Trophoblast cell (in vitro differentiated cells and primary cell): Measurements from ENCODE around the gene NT5C2. TPM values are rescaled to one million over a fixed set of nuclear protein-coding genes. Genes with fewer than 3 reads are reported as not detected.

Experiments
- DNase-seq, 2 donors: peaks; one replicate each; pipeline ENCODE4 v3.0.0-alpha.2; 2016
- H2AFZ ChIP-seq: 2 replicates; pipeline ENCODE4 v1.6.1; 2013; ENCODE audit warnings: low read length, moderate library complexity, mild to moderate bottlenecking; ENCODE audit not compliant: insufficient read depth, poor library complexity
- H2AK5ac ChIP-seq: 2 replicates; pipeline ENCODE4 v1.6.1; 2013; ENCODE audit warnings: mild to moderate bottlenecking, low read length
- H2BK120ac ChIP-seq: 2 replicates; pipeline ENCODE4 v1.6.1; 2013; ENCODE audit warnings: low read length, mild to moderate bottlenecking, moderate library complexity; ENCODE audit not compliant: insufficient read depth, poor library complexity
- H2BK12ac ChIP-seq: 2 replicates; pipeline ENCODE4 v1.6.1; 2013; ENCODE audit warnings: mild to moderate bottlenecking, low read length, moderate library complexity
- H2BK5ac ChIP-seq: 2 replicates; pipeline ENCODE4 v1.6.1; 2013; ENCODE audit warnings: low read length, low read depth, moderate library complexity, mild to moderate bottlenecking; ENCODE audit not compliant: poor library complexity
- H3K14ac ChIP-seq: 2 replicates; pipeline ENCODE4 v1.6.1; 2013; ENCODE audit warnings: mild to moderate bottlenecking, low read length
- H3K18ac ChIP-seq: 2 replicates; pipeline ENCODE4 v1.6.1; 2013; ENCODE audit warnings: mild to moderate bottlenecking, low read length
- H3K23ac ChIP-seq: 2 replicates; pipeline ENCODE4 v1.6.1; 2013; ENCODE audit warnings: low read length
- H3K27ac ChIP-seq: 2 replicates; pipeline ENCODE4 v1.5.1; 2013; ENCODE audit warnings: low read depth, mild to moderate bottlenecking, inconsistent platforms, low read length, moderate library complexity
- H3K27me3 ChIP-seq: 2 replicates; pipeline ENCODE4 v1.6.1; 2013; ENCODE audit warnings: inconsistent platforms, mild to moderate bottlenecking, low read length, moderate library complexity; ENCODE audit not compliant: insufficient read depth
- H3K36me3 ChIP-seq, 2 experiments: 1 replicate in 1 of 2; 2 replicates in 1 of 2; pipeline ENCODE4 v1.6.1; 2013; ENCODE audit warnings: low read length in 2 of 2, mild to moderate bottlenecking in 2 of 2, moderate library complexity in 1 of 2; ENCODE audit not compliant: insufficient read depth in 2 of 2, control insufficient read depth in 1 of 2
- H3K4ac ChIP-seq: 2 replicates; pipeline ENCODE4 v1.6.1; 2013; ENCODE audit warnings: low read depth, mild to moderate bottlenecking, low read length, moderate library complexity
- H3K4me1 ChIP-seq, 2 experiments: 1 replicate in 1 of 2; 2 replicates in 1 of 2; pipeline ENCODE4 v1.6.1; 2013; ENCODE audit warnings: low read length in 2 of 2, mild to moderate bottlenecking in 2 of 2, moderate library complexity in 1 of 2; ENCODE audit not compliant: insufficient read depth in 2 of 2, control insufficient read depth in 1 of 2
- H3K4me2 ChIP-seq: 2 replicates; pipeline ENCODE4 v1.6.1; 2013; ENCODE audit warnings: inconsistent platforms, mild to moderate bottlenecking, low read length, moderate library complexity
- H3K4me3 ChIP-seq: 2 replicates; pipeline ENCODE4 v1.5.1; 2013; ENCODE audit warnings: mild to moderate bottlenecking, low read depth, low read length, inconsistent platforms
- H3K79me1 ChIP-seq: one replicate; pipeline ENCODE4 v1.6.1; 2013; ENCODE audit warnings: low read length
- H3K79me2 ChIP-seq: 2 replicates; pipeline ENCODE4 v1.6.1; 2013; ENCODE audit warnings: low read length, mild to moderate bottlenecking; ENCODE audit not compliant: control insufficient read depth, insufficient read depth, poor library complexity
- H3K9ac ChIP-seq: 2 replicates; pipeline ENCODE4 v1.6.1; 2013; ENCODE audit warnings: mild to moderate bottlenecking, low read length
- H3K9me3 ChIP-seq: 2 replicates; pipeline ENCODE4 v1.6.1; 2013; ENCODE audit warnings: low read depth, mild to moderate bottlenecking, control low read depth, inconsistent platforms, low read length; ENCODE audit not compliant: insufficient read depth
- H4K12ac ChIP-seq: 2 replicates; pipeline ENCODE4 v1.6.1; 2013; ENCODE audit warnings: low read depth, mild to moderate bottlenecking, low read length, moderate library complexity
- H4K8ac ChIP-seq: 2 replicates; pipeline ENCODE4 v1.6.1; 2013; ENCODE audit warnings: low read depth, mild to moderate bottlenecking, low read length, moderate library complexity
- H4K91ac ChIP-seq: one replicate; pipeline ENCODE4 v1.6.1; 2013; ENCODE audit warnings: low read depth, mild to moderate bottlenecking, low read length, moderate library complexity
- WGBS: extraction: QIAGEN DNeasy Blood & Tissue Kit; methylation state at CpG from one replicate; pipeline ENCODE4 v1.1.7; 2013; ENCODE audit warnings: missing lambda C conversion rate; ENCODE audit not compliant: insufficient read length, insufficient coverage; ENCODE audit errors: extremely low coverage; 5-methylcytosine and 5-hydroxymethylcytosine counted together
- polyA plus RNA-seq: library from polyadenylated mRNA; stranded (reverse); fragments of 200-250 nt; gene quantifications from 2 replicates; pipeline ENCODE4 v1.2.3, GENCODE V29; 2013

Gene NT5C2
- 62.0 and 62.9 TPM in 2 replicates for polyA plus RNA-seq

DNA sequence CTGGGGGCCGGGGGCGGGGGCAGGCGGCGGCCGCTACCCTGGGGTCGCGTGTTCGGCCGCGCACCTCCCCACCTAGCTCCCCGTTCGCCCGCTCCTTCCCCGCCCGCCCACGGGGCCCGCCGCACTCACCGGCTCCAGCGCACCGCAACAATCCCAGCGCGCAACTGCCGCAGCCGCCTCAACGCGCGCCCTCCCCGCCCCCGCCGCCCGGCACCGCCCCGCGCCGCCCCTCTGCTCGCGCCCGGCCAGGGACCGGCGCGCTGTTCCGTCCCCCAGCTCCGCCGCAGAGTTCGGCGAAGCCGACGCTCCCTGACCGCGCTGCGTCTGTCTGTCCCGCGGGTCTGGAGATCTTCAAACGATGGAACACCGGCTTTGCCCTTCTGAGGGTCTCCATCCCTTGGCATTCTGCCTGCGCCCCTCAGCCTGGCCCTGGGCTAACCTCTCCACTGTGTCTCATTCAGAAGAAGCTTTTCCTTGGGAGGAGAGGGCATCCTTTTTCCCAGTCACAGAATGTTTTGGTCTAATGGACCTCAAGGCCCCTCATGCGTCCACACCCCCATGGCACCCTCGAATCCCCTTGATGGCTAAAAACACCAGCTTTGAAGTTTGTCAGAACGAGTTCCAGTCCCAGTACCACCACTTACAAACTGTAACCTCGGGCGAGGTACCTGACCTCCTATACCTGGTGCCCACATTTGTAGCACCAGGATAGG, at the start of gene NT5C2:
TSS of gene NT5C2 (minus strand) at position 166 of the 713 bp plus-strand sequence. CDS start 18,314 bp downstream, outside the sequence.
- Histone ChIP-seq H3K79me2 (peaks cover 20% of the 10 kb centered on the region), H2BK12ac (peak within 1 kb of the TSS; percentile 83), H2BK5ac (peak within 1 kb of the TSS; percentile 94), H3K4me3 (peak within 1 kb of the TSS; percentile 93), H3K4me2 (peak within 1 kb of the TSS; percentile 80), H3K36me3 (peaks cover 0 to 2% of the 10 kb centered on the region in 2 experiments), H4K12ac (peak within 1 kb of the TSS; percentile 83), H3K9ac (peak within 1 kb of the TSS; percentile 53), H2AFZ (peak within 1 kb of the TSS; percentile 93), H3K79me1 (peaks cover 15% of the 10 kb centered on the region), H3K4ac (peak within 1 kb of the TSS; percentile 87), H3K23ac (no peak within 1 kb of the TSS), H2AK5ac (peak within 1 kb of the TSS; percentile 90), H4K8ac (peak within 1 kb of the TSS; percentile 94), H3K4me1 (peaks cover 8 to 9% of the 10 kb centered on the region in 2 experiments), H3K27ac (peak within 1 kb of the TSS; percentile 79), H3K9me3 (no peaks in the 10 kb centered on the region), H3K14ac (peak within 1 kb of the TSS; percentile 97), H4K91ac (peak within 1 kb of the TSS; percentile 97), H2BK120ac (peak within 1 kb of the TSS; percentile 97), H3K27me3 (no peaks in the 10 kb centered on the region), H3K18ac (peak within 1 kb of the TSS; percentile 99)
- no CpG with 5 or more reads among the region's 62 CpGs for WGBS
- peak; percentile 51 to 76 for DNase-seq

DNA sequence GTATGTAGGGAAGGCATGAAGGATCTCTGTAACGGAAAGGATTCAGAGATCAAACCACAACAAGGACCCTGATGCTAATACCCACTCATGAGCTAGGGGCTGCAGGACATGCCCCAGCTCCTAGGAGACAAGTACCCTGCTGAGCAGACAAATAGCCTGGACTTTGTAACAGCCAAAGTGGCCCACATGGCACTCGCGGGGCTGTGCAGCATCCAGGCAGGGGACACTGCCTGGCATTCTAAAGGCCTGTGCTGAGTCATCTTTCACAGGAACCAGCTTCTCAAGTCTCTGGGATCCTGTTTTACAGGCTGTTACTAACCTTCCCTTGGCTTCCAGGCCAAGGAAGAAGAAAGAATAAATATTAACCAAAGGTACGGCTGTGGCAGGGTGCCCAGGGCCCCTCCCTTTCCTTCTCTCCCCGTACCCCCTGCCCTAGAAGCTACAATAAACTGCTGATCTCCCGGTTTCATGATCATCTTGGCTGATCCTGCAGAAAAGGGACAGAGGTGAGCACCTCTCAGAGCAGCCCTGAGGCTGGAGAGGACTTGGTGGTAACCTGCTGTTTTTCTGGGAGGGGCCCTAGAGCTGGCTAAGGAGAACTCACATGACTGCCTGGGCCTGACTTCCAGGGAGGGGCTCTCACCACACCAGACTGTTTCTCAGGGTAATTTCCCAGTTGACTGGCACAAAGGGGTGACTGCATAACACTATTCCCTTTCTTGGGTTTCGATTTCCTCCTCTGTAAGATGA, 48.4 kb upstream of the NT5C2 start:
- peaks cover 28% of the 10 kb centered on the region for H3K79me1 ChIP-seq
- no peak overlapping the region for H3K4me3 ChIP-seq
- H3K18ac ChIP-seq: peak overlapping the region; percentile 44
- H3K27ac ChIP-seq: peak overlapping the region; percentile 86
- peak overlapping the region; percentile 40 for H3K4me2 ChIP-seq
- H3K4ac ChIP-seq: peak overlapping the region; percentile 52
- H4K91ac ChIP-seq: peak overlapping the region; percentile 96
- H2AK5ac ChIP-seq: peak overlapping the region; percentile 82
- H3K14ac ChIP-seq: peak overlapping the region; percentile 92
- peak overlapping the region; percentile 79 for H2BK120ac ChIP-seq
- peak; percentile 72 to 88 for DNase-seq
- WGBS: no CpG with 5 or more reads among the region's 7 CpGs
- H3K36me3 ChIP-seq: no peaks in the 10 kb centered on the region
- H3K79me2 ChIP-seq: no peaks in the 10 kb centered on the region
- peak overlapping the region; percentile 80 for H4K12ac ChIP-seq
- no peak overlapping the region for H3K23ac ChIP-seq
- peak overlapping the region; percentile 88 for H2BK12ac ChIP-seq
- peak overlapping the region; percentile 74 for H2BK5ac ChIP-seq
- H3K9ac ChIP-seq: no peak overlapping the region
- no peaks in the 10 kb centered on the region for H3K27me3 ChIP-seq
- peaks cover 23 to 25% of the 10 kb centered on the region in 2 experiments for H3K4me1 ChIP-seq
- peak overlapping the region; percentile 12 for H2AFZ ChIP-seq
- peak overlapping the region; percentile 84 for H4K8ac ChIP-seq
- no peaks in the 10 kb centered on the region for H3K9me3 ChIP-seq

- Histone ChIP-seq H3K23ac (no peak overlapping the region), H3K9ac (no peak overlapping the region), H3K4me2 (peak overlapping the region; percentile 2), H2BK5ac (peak overlapping the region; percentile 45), H3K18ac (peak overlapping the region; percentile 29), H3K4me3 (no peak overlapping the region), H3K79me1 (peaks cover 30% of the 10 kb centered on the region), H4K8ac (peak overlapping the region; percentile 57), H4K91ac (peak overlapping the region; percentile 41), H3K4ac (peak overlapping the region; percentile 9), H3K4me1 (peaks cover 23 to 25% of the 10 kb centered on the region in 2 experiments), H2BK12ac (peak overlapping the region; percentile 75), H3K14ac (peak overlapping the region; percentile 76), H4K12ac (peak overlapping the region; percentile 52), H3K36me3 (no peaks in the 10 kb centered on the region), H2AK5ac (peak overlapping the region; percentile 9), H2BK120ac (peak overlapping the region; percentile 86), H3K79me2 (no peaks in the 10 kb centered on the region), H2AFZ (peak overlapping the region; percentile 56), H3K9me3 (no peaks in the 10 kb centered on the region), H3K27me3 (no peaks in the 10 kb centered on the region), H3K27ac (peak overlapping the region; percentile 77)
- peak; percentile 96 to 98 for DNase-seq
- WGBS: no CpG with 5 or more reads among the region's 11 CpGs
Measured at GRCh38 chr10:103238506-103239252, 45.6 kb upstream of the NT5C2 start.

- no peak overlapping the region for H4K8ac ChIP-seq
- no peak for DNase-seq
- no peaks in the 10 kb centered on the region for H3K9me3 ChIP-seq
- no peaks in the 10 kb centered on the region for H3K27me3 ChIP-seq
- H2BK120ac ChIP-seq: no peak overlapping the region
- H3K4me1 ChIP-seq: peaks cover 23 to 25% of the 10 kb centered on the region in 2 experiments
- H3K79me2 ChIP-seq: peaks cover 2% of the 10 kb centered on the region
- H4K12ac ChIP-seq: no peak overlapping the region
- peaks cover 31% of the 10 kb centered on the region for H3K79me1 ChIP-seq
- no peak overlapping the region for H2AK5ac ChIP-seq
- H4K91ac ChIP-seq: peak overlapping the region; percentile 51
- H3K9ac ChIP-seq: no peak overlapping the region
- no peak overlapping the region for H3K27ac ChIP-seq
- peak overlapping the region; percentile 69 for H2BK12ac ChIP-seq
- no peak overlapping the region for H3K14ac ChIP-seq
- no peak overlapping the region for H3K4me3 ChIP-seq
- H3K36me3 ChIP-seq: no peaks in the 10 kb centered on the region
- no peak overlapping the region for H2AFZ ChIP-seq
- H3K4ac ChIP-seq: no peak overlapping the region
- no peak overlapping the region for H3K18ac ChIP-seq
- H2BK5ac ChIP-seq: no peak overlapping the region
- no peak overlapping the region for H3K4me2 ChIP-seq
- no peak overlapping the region for H3K23ac ChIP-seq
- no CpG with 5 or more reads among the region's 2 CpGs for WGBS
Measured at GRCh38 chr10:103235775-103236174, 42.7 kb upstream of the NT5C2 start.
